Stimulated activated CD8-positive, alpha-beta memory T cell treated with anti-CD3 and anti-CD28 coated beads, Interleukin-4, amount 100 ng/mL, for 4 hours (primary cell): ENCODE data around the gene CISD2.
"Not testable (repeated sequence)": the region's sequence is repeated elsewhere in the genome, so short reads cannot be mapped to it uniquely, and the experiment has no call there.

Source experiments
- DNase-seq, 2 donors: peaks; one replicate each; pipeline ENCODE4 v3.0.0-alpha.2; 2020; ENCODE audit warnings: low read depth in 2 of 2, low spot score in 1 of 2

The CISD2 gene

GRCh38 chr4:102901804-102902203, 33.0 kb downstream of the CISD2 start:
- DNase-seq = no peak

DNA sequence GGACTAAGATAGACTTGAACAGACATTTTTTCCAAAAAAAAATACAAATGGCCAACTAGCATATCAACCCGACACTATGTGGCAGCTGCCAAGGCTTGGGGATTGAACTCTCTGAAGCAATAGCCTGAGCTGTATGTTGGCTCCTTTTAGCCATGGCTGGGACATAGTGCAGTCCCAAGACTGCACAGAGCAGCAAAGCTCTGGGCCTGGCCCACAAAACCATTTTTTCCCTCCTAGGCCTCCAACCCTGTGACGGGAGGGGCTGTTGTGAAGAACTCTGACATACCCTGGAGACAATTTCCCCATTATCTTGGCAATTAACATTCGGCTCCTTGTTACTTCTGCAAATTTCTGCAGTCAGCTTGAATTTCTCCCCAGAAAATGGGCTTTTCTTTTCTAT, 50.1 kb downstream of the CISD2 start:
- no peak for DNase-seq

GRCh38 chr4:102919697-102920096, 50.9 kb downstream of the CISD2 start:
- not testable (repeated sequence) for DNase-seq

- no peak for DNase-seq
These were observed 66.9 kb downstream of the CISD2 start for GRCh38 chr4:102935716-102936115.

DNA sequence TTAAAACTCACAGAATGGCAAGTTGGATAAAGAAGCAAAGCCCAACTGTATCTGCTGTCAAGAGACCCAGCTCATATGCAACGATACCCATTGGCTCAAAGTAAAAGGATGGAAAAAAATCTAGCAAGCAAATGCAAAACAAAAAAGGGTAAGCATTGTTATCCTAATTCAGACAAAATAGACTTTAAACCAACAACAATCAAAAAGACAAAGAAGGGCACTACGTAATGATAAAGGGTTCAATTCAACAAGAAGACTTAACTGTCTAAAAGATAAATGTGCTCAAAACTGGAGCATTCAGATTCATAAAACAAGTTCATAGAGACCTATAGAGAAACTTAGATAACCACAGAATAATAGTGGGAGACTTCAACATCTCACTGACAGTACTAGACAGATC, 69.3 kb downstream of the CISD2 start:
- not testable (repeated sequence) for DNase-seq
